ENCODE measurements around the gene SDR9C7. TPM values are rescaled to one million over a fixed set of nuclear protein-coding genes. Genes with fewer than 3 reads are reported as not detected.
"Not testable (repeated sequence)": the region's sequence is repeated elsewhere in the genome, so short reads cannot be mapped to it uniquely, and the experiment has no call there.

Gene SDR9C7
- polyA plus RNA-seq, 4 donors: 0.10 to 0.53 (median 0.14) TPM

DNA sequence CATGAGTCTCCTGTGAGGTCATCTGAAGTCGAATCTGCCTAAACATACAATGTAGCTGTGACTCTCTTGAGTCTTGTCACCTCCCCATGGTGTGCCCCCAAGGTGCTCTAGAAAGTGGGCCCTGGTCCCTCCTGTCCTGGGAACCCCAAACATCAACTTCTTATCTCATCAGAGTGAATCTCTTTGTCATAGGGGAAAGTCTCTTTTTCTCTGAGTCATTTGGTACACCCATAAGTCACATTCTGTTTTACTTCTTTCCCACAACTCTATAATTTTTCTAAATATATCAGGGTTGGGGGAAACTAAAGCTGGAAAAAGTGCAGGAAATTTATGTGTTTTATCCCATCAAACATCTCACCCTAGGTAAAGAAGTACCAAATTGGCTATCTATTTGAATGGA lies 12.9 kb downstream of the SDR9C7 start:
- DNase-seq (ENCODE audit: low read depth in 4 of 4, low spot score in 2 of 4): no peak

- DNase-seq (ENCODE audit: low read depth in 4 of 4, low spot score in 2 of 4): not testable (repeated sequence)
Observed at GRCh38 chr12:56918139-56918538, 16.1 kb downstream of the SDR9C7 start.

GRCh38 chr12:56916996-56917333 lies 17.2 kb downstream of the SDR9C7 start:
- DNase-seq (ENCODE audit: low read depth in 4 of 4, low spot score in 2 of 4): no peak

GRCh38 chr12:56916296-56916995 lies 17.8 kb downstream of the SDR9C7 start:
- DNase-seq (ENCODE audit: low read depth in 4 of 4, low spot score in 2 of 4): no peak

GRCh38 chr12:56914724-56915123 lies 19.5 kb downstream of the SDR9C7 start:
- peak in 1 of 4 donors; percentile 10 for DNase-seq (ENCODE audit: low read depth in 4 of 4, low spot score in 2 of 4)

- no peak for DNase-seq (ENCODE audit: low read depth in 4 of 4, low spot score in 2 of 4)
Observed at GRCh38 chr12:56914256-56914655, 20.0 kb downstream of the SDR9C7 start.

- not testable (repeated sequence) for DNase-seq (ENCODE audit: low read depth in 4 of 4, low spot score in 2 of 4)
Observed at GRCh38 chr12:56909403-56909802, 24.8 kb downstream of the SDR9C7 start.

- DNase-seq (ENCODE audit: low read depth in 4 of 4, low spot score in 2 of 4): no peak
Observed at GRCh38 chr12:56908136-56908535, 26.1 kb downstream of the SDR9C7 start.

GRCh38 chr12:56905852-56906251 lies 28.4 kb downstream of the SDR9C7 start:
- no peak for DNase-seq (ENCODE audit: low read depth in 4 of 4, low spot score in 2 of 4)

- DNase-seq (ENCODE audit: low read depth in 4 of 4, low spot score in 2 of 4): no peak
Observed at GRCh38 chr12:56903374-56903773, 30.8 kb downstream of the SDR9C7 start.

- not testable (repeated sequence) for DNase-seq (ENCODE audit: low read depth in 4 of 4, low spot score in 2 of 4)
Observed at GRCh38 chr12:56901313-56901712, 32.9 kb downstream of the SDR9C7 start.

GRCh38 chr12:56900583-56900982 lies 33.6 kb downstream of the SDR9C7 start:
- DNase-seq (ENCODE audit: low read depth in 4 of 4, low spot score in 2 of 4): no peak

DNA sequence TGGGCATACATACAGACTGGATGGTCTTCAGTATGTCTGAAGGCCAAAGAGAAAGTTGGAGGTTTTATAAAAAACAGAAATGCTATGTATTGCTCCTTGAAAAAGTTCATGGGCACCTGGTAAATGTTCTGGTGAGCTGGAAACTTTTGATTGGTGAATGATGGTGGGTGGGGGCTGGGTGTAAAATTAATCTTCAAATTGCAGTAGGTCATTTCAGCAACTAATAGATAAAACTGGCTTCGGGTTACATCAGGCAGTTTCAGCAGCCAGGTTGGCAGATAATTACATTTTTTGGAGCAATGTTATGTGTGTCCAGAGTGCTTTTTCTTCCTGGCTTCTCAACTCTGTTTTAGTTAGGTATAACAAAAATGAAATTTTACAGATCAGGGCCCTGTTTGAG lies 35.3 kb downstream of the SDR9C7 start:
- no peak for DNase-seq (ENCODE audit: low read depth in 4 of 4, low spot score in 2 of 4)

- DNase-seq (ENCODE audit: low read depth in 4 of 4, low spot score in 2 of 4): no peak
Observed at GRCh38 chr12:56897844-56898361, 36.3 kb downstream of the SDR9C7 start.

DNA sequence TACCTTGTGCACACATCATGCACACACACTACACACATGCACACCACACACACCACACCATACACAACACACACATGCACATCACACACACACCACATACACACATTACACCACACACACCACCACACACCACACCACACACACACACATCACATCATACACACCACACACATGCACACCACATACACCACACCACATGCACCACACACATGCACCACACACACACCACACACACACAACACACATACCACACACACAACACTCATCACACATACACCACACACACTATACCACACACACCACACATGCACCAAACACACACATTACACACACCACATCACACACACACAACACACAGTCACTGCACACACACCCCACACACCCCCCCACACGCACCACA lies 38.1 kb downstream of the SDR9C7 start:
- DNase-seq (ENCODE audit: low read depth in 4 of 4, low spot score in 2 of 4): no peak

GRCh38 chr12:56894698-56895368 lies 39.4 kb downstream of the SDR9C7 start:
- DNase-seq (ENCODE audit: low read depth in 4 of 4, low spot score in 2 of 4): no peak

DNA sequence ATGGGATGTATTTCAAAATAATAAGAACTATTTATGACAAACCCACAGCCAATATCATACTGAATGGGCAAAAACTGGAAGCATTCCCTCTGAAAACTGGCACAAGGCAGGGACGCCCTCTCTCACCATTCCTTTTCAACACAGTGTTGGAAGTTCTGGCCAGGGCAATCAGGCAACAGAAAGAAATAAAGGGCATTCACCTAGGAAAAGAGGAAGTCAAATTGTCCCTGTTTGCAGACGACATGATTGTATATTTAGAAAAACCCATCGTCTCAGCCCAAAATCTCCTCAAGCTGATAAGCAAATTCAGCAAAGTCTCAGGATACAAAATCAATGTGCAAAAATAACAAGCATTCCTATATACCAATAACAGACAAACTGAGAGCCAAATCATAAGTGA lies 42.3 kb downstream of the SDR9C7 start:
- not testable (repeated sequence) for DNase-seq (ENCODE audit: low read depth in 4 of 4, low spot score in 2 of 4)

DNA sequence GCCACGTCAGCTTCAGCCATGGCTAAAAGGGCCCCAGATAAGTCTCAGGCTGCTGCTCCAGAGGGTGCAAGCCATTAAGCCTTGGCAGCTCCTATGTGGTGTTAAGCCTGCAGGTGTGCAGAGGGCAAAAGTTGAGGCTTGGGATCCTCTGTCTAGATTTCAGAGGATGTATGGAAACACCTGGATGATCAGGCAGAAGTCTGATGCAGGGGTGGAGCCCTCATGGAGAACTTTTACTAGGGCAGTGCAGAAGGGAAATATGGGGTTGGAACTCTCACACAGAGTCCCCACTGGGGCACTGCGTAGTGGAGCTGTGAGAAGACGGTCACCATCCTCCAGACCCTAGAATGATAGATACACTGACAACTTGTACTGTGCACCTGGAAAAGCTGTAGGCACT lies 47.9 kb downstream of the SDR9C7 start:
- no peak for DNase-seq (ENCODE audit: low read depth in 4 of 4, low spot score in 2 of 4)

GRCh38 chr12:56885316-56885715 lies 48.9 kb downstream of the SDR9C7 start:
- no peak for DNase-seq (ENCODE audit: low read depth in 4 of 4, low spot score in 2 of 4)

DNA sequence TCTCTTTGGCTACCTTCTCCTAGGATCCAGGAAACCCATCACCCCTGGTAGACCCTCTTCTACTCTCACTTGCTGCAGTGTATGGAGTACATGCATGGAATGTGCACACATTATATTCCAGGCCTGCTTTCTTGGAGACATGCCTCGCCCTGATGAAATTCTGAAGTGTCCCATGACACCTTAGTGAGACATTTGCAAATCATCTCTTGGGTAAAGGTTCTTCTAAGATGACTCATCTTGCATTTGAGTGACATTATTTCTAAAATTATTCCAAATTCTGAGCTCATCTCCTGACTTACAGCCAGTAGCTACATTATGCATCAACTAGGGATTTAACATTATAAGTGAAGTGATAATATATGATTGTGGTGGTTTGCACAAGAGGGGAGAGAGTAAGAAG lies 49.8 kb downstream of the SDR9C7 start:
- DNase-seq (ENCODE audit: low read depth in 4 of 4, low spot score in 2 of 4): no peak

GRCh38 chr12:56882407-56882806 lies 51.8 kb downstream of the SDR9C7 start:
- not testable (repeated sequence) for DNase-seq (ENCODE audit: low read depth in 4 of 4, low spot score in 2 of 4)

Measured in left renal cortex interstitium (tissue), 4 donors.